SK-N-SH (cell line): Measurements from ENCODE around the gene SLC36A2. TPM values are rescaled to one million over a fixed set of nuclear protein-coding genes. Genes with fewer than 3 reads are reported as not detected.

Experiments
- CTCF ChIA-PET: fragments of 300-600, 350-600 bp; formaldehyde crosslinking; extraction: SDS; loops from one replicate; lab custom pipeline; 2021; lab: Yijun Ruan, JAX
- POLR2A ChIA-PET: fragments of 350-600 bp; sonication (Branson Sonifier 250); formaldehyde crosslinking; extraction: SDS; loops from one replicate; lab custom pipeline; 2020; ENCODE audit warnings: antibody characterized with exemption, inconsistent platforms; lab: Yijun Ruan, JAX
- DNase-seq: peaks from one replicate; pipeline ENCODE4 v3.0.0; 2012
- H2AFZ ChIP-seq: fragments of 200-600 bp; sonication (generic); 2 replicates; pipeline ENCODE4 v1.8.1; 2016; ENCODE audit warnings: antibody characterized with exemption, mild to moderate bottlenecking, low read depth
- H3F3A ChIP-seq: fragments of 200-600 bp; sonication (generic); replicated peaks from 2 replicates; pipeline ENCODE3; 2016; ENCODE audit warnings: antibody characterized with exemption, mild to moderate bottlenecking; ENCODE audit not compliant: insufficient read depth
- H3K27ac ChIP-seq, 2 experiments: fragments of 200-500 bp in 1 of 2; fragments of 200-600 bp in 1 of 2; sonication (Bioruptor generic) in 1 of 2; sonication (generic), shearing (Covaris generic) in 1 of 2; 2 replicates each; pipeline versions ENCODE4 v1.5.1 to v1.6.1; 2014 to 2016; ENCODE audit warnings: low read depth in 2 of 2, inconsistent platforms in 1 of 2, low read length in 1 of 2, mild to moderate bottlenecking in 1 of 2, mixed read lengths in 1 of 2
- H3K27me3 ChIP-seq: fragments of 200-600 bp; sonication (generic), shearing (Covaris generic); 2 replicates; pipeline ENCODE4 v1.6.1; 2016; ENCODE audit warnings: mixed run types; ENCODE audit not compliant: insufficient read depth
- H3K36me3 ChIP-seq, 2 experiments: fragments of 200-500 bp in 1 of 2; fragments of 200-600 bp in 1 of 2; sonication (Bioruptor generic) in 1 of 2; sonication (generic) in 1 of 2; replicated peaks in 1 of 2; 2 replicates each; pipeline versions ENCODE3 to v1.5.1; 2014 to 2016; ENCODE audit warnings: low read length in 1 of 2, mild to moderate bottlenecking in 1 of 2; ENCODE audit not compliant: insufficient read depth in 2 of 2, control insufficient read depth in 1 of 2
- H3K4me1 ChIP-seq, 2 experiments: fragments of 200-500 bp in 1 of 2; fragments of 200-600 bp in 1 of 2; sonication (Bioruptor generic) in 1 of 2; sonication (generic), shearing (Covaris generic) in 1 of 2; 2 replicates each; pipeline versions ENCODE4 v1.5.1 to v1.6.1; 2014 to 2016; ENCODE audit warnings: low read depth in 1 of 2, low read length in 1 of 2, mixed run types in 1 of 2; ENCODE audit not compliant: insufficient read depth in 2 of 2, control insufficient read depth in 1 of 2
- H3K4me2 ChIP-seq: fragments of 200-600 bp; sonication (generic), shearing (Covaris generic); 2 replicates; pipeline ENCODE4 v1.6.1; 2017; ENCODE audit warnings: mixed run types
- H3K4me3 ChIP-seq, 2 experiments: fragments of 200-500 bp in 1 of 2; fragments of 200-600 bp in 1 of 2; sonication (Bioruptor generic) in 1 of 2; sonication (generic), shearing (Covaris generic) in 1 of 2; 2 replicates each; pipeline versions ENCODE4 v1.5.1 to v1.8.1; 2014 to 2016; ENCODE audit warnings: low read depth in 2 of 2, inconsistent platforms in 1 of 2, low read length in 1 of 2, mild to moderate bottlenecking in 1 of 2, mixed read lengths in 1 of 2, moderate library complexity in 1 of 2
- H3K79me2 ChIP-seq: fragments of 200-600 bp; sonication (generic); 2 replicates; pipeline ENCODE4 v1.8.1; 2017; ENCODE audit warnings: mild to moderate bottlenecking; ENCODE audit not compliant: insufficient read depth
- H3K9ac ChIP-seq: fragments of 200-600 bp; sonication (generic); 2 replicates; pipeline ENCODE4 v1.6.1; 2017; ENCODE audit warnings: mixed run types
- H3K9me2 ChIP-seq: fragments of 200-600 bp; sonication (generic); 2 replicates; pipeline ENCODE4 v1.6.1; 2017; ENCODE audit warnings: mixed run types
- H3K9me3 ChIP-seq: fragments of 200-600 bp; sonication (generic); 2 replicates; pipeline ENCODE4 v1.6.1; 2017; ENCODE audit warnings: mixed run types, mild to moderate bottlenecking, moderate library complexity
- H4K20me1 ChIP-seq: fragments of 200-600 bp; sonication (generic); 2 replicates; pipeline ENCODE4 v1.6.1; 2017; ENCODE audit warnings: mild to moderate bottlenecking, mixed run types; ENCODE audit not compliant: insufficient read depth
- CHD2 ChIP-seq: fragments of 150-350 bp; IDR thresholded peaks from 2 replicates; pipeline ENCODE4 v1.6.1; 2018; ENCODE audit warnings: low read length; ENCODE audit not compliant: partially characterized antibody
- ELF1 ChIP-seq: IDR thresholded peaks from 2 replicates; pipeline ENCODE4 v1.4.0; 2012
- EZH2phosphoT487 ChIP-seq: fragments of 200-600 bp; sonication (generic); IDR thresholded peaks from 2 replicates; pipeline ENCODE4 v1.6.1; 2017; ENCODE audit warnings: low read depth, mixed run types, mild to moderate bottlenecking, antibody characterized with exemption, moderate library complexity, borderline replicate concordance
- GABPA ChIP-seq: IDR thresholded peaks from 2 replicates; pipeline ENCODE4 v1.4.0; 2012; ENCODE audit warnings: low read depth, mild to moderate bottlenecking
- IRF3 ChIP-seq: fragments of 150-350 bp; IDR thresholded peaks from 2 replicates; pipeline ENCODE4 v1.6.1; 2016; ENCODE audit warnings: mild to moderate bottlenecking, low read depth, low read length
- JUND ChIP-seq: IDR thresholded peaks from 2 replicates; pipeline ENCODE4 v1.4.0; 2012
- MAX ChIP-seq: IDR thresholded peaks from 2 replicates; pipeline ENCODE4 v1.4.0; 2012; ENCODE audit warnings: low read depth
- MXI1 ChIP-seq: IDR thresholded peaks from 2 replicates; pipeline ENCODE4 v1.6.1; 2012; ENCODE audit warnings: mild to moderate bottlenecking, low read depth, low read length, improper control_type of control experiment
- PBX3 ChIP-seq: IDR thresholded peaks from 2 replicates; pipeline ENCODE4; 2012
- POLR2AphosphoS5 ChIP-seq: IDR thresholded peaks from 2 replicates; pipeline ENCODE4 v1.6.1; 2012; ENCODE audit warnings: low read depth, low read length
- RAD21 ChIP-seq: IDR thresholded peaks from 2 replicates; pipeline ENCODE4 v1.6.1; 2012; ENCODE audit warnings: mild to moderate bottlenecking, low read length
- REST ChIP-seq: IDR thresholded peaks from 2 replicates; pipeline ENCODE4 v1.6.1; 2012; ENCODE audit warnings: mild to moderate bottlenecking, low read depth, low read length, moderate library complexity
- SIN3A ChIP-seq: IDR thresholded peaks from 2 replicates; pipeline ENCODE4 v1.6.1; 2012; ENCODE audit warnings: low read depth, mild to moderate bottlenecking, low read length, moderate library complexity, borderline replicate concordance
- SMC3 ChIP-seq: IDR thresholded peaks from 2 replicates; pipeline ENCODE4 v1.6.1; 2012; ENCODE audit warnings: low read depth, low read length, improper control_type of control experiment
- TEAD4 ChIP-seq: IDR thresholded peaks from 2 replicates; pipeline ENCODE4 v1.4.0; 2012; ENCODE audit warnings: mild to moderate bottlenecking, borderline replicate concordance; ENCODE audit not compliant: insufficient read depth
- USF1 ChIP-seq: IDR thresholded peaks from 2 replicates; pipeline ENCODE4 v1.4.0; 2012; ENCODE audit warnings: low read depth, borderline replicate concordance
- YY1 ChIP-seq: IDR thresholded peaks from 2 replicates; pipeline ENCODE4 v1.4.0; 2012; ENCODE audit warnings: low read depth, mild to moderate bottlenecking
- ZBTB33 ChIP-seq: IDR thresholded peaks from 2 replicates; pipeline ENCODE4 v1.4.0; 2012; ENCODE audit warnings: low read depth, borderline replicate concordance
- WGBS: methylation state at CpG from one replicate; pipeline ENCODE4 v1.1.6; 2017; ENCODE audit warnings: low lambda C conversion rate; 5-methylcytosine and 5-hydroxymethylcytosine counted together
- polyA plus RNA-seq, 3 experiments: library from polyadenylated mRNA; depleted of rRNA; stranded (reverse); fragments of >200 nt; gene quantifications; 2 replicates each; pipeline ENCODE4 v1.2.3, GENCODE V29; 2012

The SLC36A2 gene
- polyA plus RNA-seq, 1 of the 3 experiments (the other 2 are of a cell fraction) = not detected

- POLR2A ChIA-PET = no interaction called here
Observed at GRCh38 chr5:151328734-151329133, 18.6 kb downstream of the SLC36A2 start.

More at GRCh38 chr5:151328734-151329133, 18.6 kb downstream of the SLC36A2 start:
- Histone ChIP-seq H3K4me2 (no peak overlapping the region), H2AFZ (no peak overlapping the region), H3K27ac (no peak overlapping the region), H3K9me2 (no peaks in the 10 kb centered on the region), H4K20me1 (no peaks in the 10 kb centered on the region), H3K9me3 (no peaks in the 10 kb centered on the region), H3K36me3 (no peaks in the 10 kb centered on the region), H3K4me1 (no peaks in the 10 kb centered on the region), H3K27me3 (no peaks in the 10 kb centered on the region; the same call in 1 of the 2 replicates), H3K4me3 (no peak overlapping the region), H3K9ac (no peak overlapping the region), H3K79me2 (no peaks in the 10 kb centered on the region), H3F3A (no peaks in the 10 kb centered on the region)
- DNase-seq = no peak
- TF ChIP-seq MAX (no peak), SMC3 (no peak), ZBTB33 (no peak), GABPA (no peak), ELF1 (no peak), EZH2phosphoT487 (no peak), CHD2 (no peak), JUND (no peak), RAD21 (no peak), USF1 (no peak), YY1 (no peak), IRF3 (no peak), TEAD4 (no peak), REST (no peak), POLR2AphosphoS5 (no peak), SIN3A (no peak), MXI1 (no peak), PBX3 (no peak)
- 62% methylated on average over 4 of the region's 4 CpGs for WGBS
- CTCF ChIA-PET = no interaction called here
